ENCODE data around the gene MAF.

MAF gene

GRCh38 chr16:79609861-79610260 lies 9.3 kb upstream of the MAF start:
- Histone ChIP-seq H3K36me3 (ENCODE audit: control insufficient read depth, insufficient read depth, low read length) (no peaks in the 10 kb centered on the region), H3K4me1 (peaks cover 47% of the 10 kb centered on the region), H3K27ac (no peak overlapping the region), H3K9me3 (ENCODE audit: control insufficient read depth, low read length) (no peaks in the 10 kb centered on the region), H3K27me3 (ENCODE audit: control insufficient read depth, insufficient read depth, low read length) (no peaks in the 10 kb centered on the region), H3K4me3 (ENCODE audit: low read depth, low read length) (no peak overlapping the region), H3K79me2 (no peaks in the 10 kb centered on the region), H3K4me2 (ENCODE audit: low read length) (no peak overlapping the region), H3K9ac (no peak overlapping the region), H2AFZ (no peak overlapping the region)
- TF ChIP-seq CTCF (IDR thresholded peaks at IDR 0.05) = no peak

GRCh38 chr16:79608976-79609375 lies 8.4 kb upstream of the MAF start:
- Histone ChIP-seq H3K9me3 (ENCODE audit: control insufficient read depth, low read length) (no peaks in the 10 kb centered on the region), H2AFZ (no peak overlapping the region), H3K27ac (no peak overlapping the region), H3K4me2 (ENCODE audit: low read length) (no peak overlapping the region), H3K79me2 (no peaks in the 10 kb centered on the region), H3K9ac (no peak overlapping the region), H3K4me1 (peaks cover 47% of the 10 kb centered on the region), H3K36me3 (ENCODE audit: control insufficient read depth, insufficient read depth, low read length) (no peaks in the 10 kb centered on the region), H3K4me3 (ENCODE audit: low read depth, low read length) (no peak overlapping the region), H3K27me3 (ENCODE audit: control insufficient read depth, insufficient read depth, low read length) (no peaks in the 10 kb centered on the region)
- TF ChIP-seq CTCF (IDR thresholded peaks at IDR 0.05) = no peak

- Histone ChIP-seq H3K9ac (no peak overlapping the region), H3K36me3 (ENCODE audit: control insufficient read depth, insufficient read depth, low read length) (no peaks in the 10 kb centered on the region), H2AFZ (peak overlapping the region; percentile 8), H3K9me3 (ENCODE audit: control insufficient read depth, low read length) (no peaks in the 10 kb centered on the region), H3K27ac (no peak overlapping the region), H3K79me2 (no peaks in the 10 kb centered on the region), H3K4me3 (ENCODE audit: low read depth, low read length) (no peak overlapping the region), H3K4me1 (peaks cover 53% of the 10 kb centered on the region), H3K27me3 (ENCODE audit: control insufficient read depth, insufficient read depth, low read length) (no peaks in the 10 kb centered on the region), H3K4me2 (ENCODE audit: low read length) (no peak overlapping the region)
- no peak for TF ChIP-seq CTCF (IDR thresholded peaks at IDR 0.05)
Measured at GRCh38 chr16:79607587-79607986, 7.0 kb upstream of the MAF start.

- peak overlapping the region; percentile 72 for H2AFZ ChIP-seq
- no peaks in the 10 kb centered on the region for H3K36me3 ChIP-seq (ENCODE audit: control insufficient read depth, insufficient read depth, low read length)
- H3K79me2 ChIP-seq = no peaks in the 10 kb centered on the region
- no peaks in the 10 kb centered on the region for H3K9me3 ChIP-seq (ENCODE audit: control insufficient read depth, low read length)
- peak overlapping the region; percentile 38 for H3K4me3 ChIP-seq (ENCODE audit: low read depth, low read length)
- no peak for TF ChIP-seq CTCF (IDR thresholded peaks at IDR 0.05)
- H3K9ac ChIP-seq = no peak overlapping the region
- H3K4me2 ChIP-seq (ENCODE audit: low read length) = peak overlapping the region; percentile 36
- H3K27me3 ChIP-seq (ENCODE audit: control insufficient read depth, insufficient read depth, low read length) = no peaks in the 10 kb centered on the region
- peak overlapping the region; percentile 88 for H3K27ac ChIP-seq
- peaks cover 53% of the 10 kb centered on the region for H3K4me1 ChIP-seq
Measured at GRCh38 chr16:79605999-79606398, 5.5 kb upstream of the MAF start.

- H3K36me3 ChIP-seq (ENCODE audit: control insufficient read depth, insufficient read depth, low read length) = peaks cover 2% of the 10 kb centered on the region
- no peak for TF ChIP-seq CTCF (IDR thresholded peaks at IDR 0.05)
- H2AFZ ChIP-seq = peak overlapping the region; percentile 90
- H3K4me3 ChIP-seq (ENCODE audit: low read depth, low read length) = no peak overlapping the region
- H3K79me2 ChIP-seq = peaks cover 8% of the 10 kb centered on the region
- H3K4me2 ChIP-seq (ENCODE audit: low read length) = peak overlapping the region; percentile 69
- H3K4me1 ChIP-seq = peaks cover 42% of the 10 kb centered on the region
- H3K27me3 ChIP-seq (ENCODE audit: control insufficient read depth, insufficient read depth, low read length) = no peaks in the 10 kb centered on the region
- peak overlapping the region; percentile 96 for H3K27ac ChIP-seq
- no peaks in the 10 kb centered on the region for H3K9me3 ChIP-seq (ENCODE audit: control insufficient read depth, low read length)
- H3K9ac ChIP-seq = no peak overlapping the region
Measured at GRCh38 chr16:79603055-79603454, 2.5 kb upstream of the MAF start.

All from parathyroid adenoma (tissue), 2 donors.